Ishikawa (cell line): ENCODE data around the gene SH3YL1.

ENCODE experiments used
- CEBPB ChIP-seq: IDR thresholded peaks from 2 replicates; pipeline ENCODE4 v1.6.1; 2012
- CREB1 ChIP-seq: IDR thresholded peaks from 2 replicates; pipeline ENCODE4 v1.6.1; 2012; ENCODE audit warnings: low read depth
- EGR1 ChIP-seq: IDR thresholded peaks from 2 replicates; pipeline ENCODE4 v1.6.1; 2012
- EP300 ChIP-seq: IDR thresholded peaks from 2 replicates; pipeline ENCODE4 v1.6.1; 2012; ENCODE audit warnings: borderline replicate concordance
- MAX ChIP-seq: IDR thresholded peaks from 2 replicates; pipeline ENCODE4 v1.6.1; 2012
- NFIC ChIP-seq: IDR thresholded peaks from 2 replicates; pipeline ENCODE4 v1.6.1; 2012
- TAF1 ChIP-seq: IDR thresholded peaks from 2 replicates; pipeline ENCODE4 v1.6.1; 2012; ENCODE audit warnings: low read depth, mild to moderate bottlenecking
- TF ChIP-seq, protein P1 (sequence below): IDR thresholded peaks from 2 replicates; pipeline ENCODE4 v1.6.1; 2012

- no peak for TF ChIP-seq EP300
- no peak for TF ChIP-seq NFIC
- TF ChIP-seq MAX = no peak
- no peak for TF ChIP-seq CREB1
- TF ChIP-seq CEBPB = no peak
- TF ChIP-seq, protein P1, sequence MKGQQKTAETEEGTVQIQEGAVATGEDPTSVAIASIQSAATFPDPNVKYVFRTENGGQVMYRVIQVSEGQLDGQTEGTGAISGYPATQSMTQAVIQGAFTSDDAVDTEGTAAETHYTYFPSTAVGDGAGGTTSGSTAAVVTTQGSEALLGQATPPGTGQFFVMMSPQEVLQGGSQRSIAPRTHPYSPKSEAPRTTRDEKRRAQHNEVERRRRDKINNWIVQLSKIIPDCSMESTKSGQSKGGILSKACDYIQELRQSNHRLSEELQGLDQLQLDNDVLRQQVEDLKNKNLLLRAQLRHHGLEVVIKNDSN = no peak
- no peak for TF ChIP-seq EGR1
- no peak for TF ChIP-seq TAF1
Measured at GRCh38 chr2:289362-290089, 25.7 kb upstream of the SH3YL1 start.
